Endometrial microvascular endothelial cells (primary cell): Measurements from ENCODE around the gene PUS7. TPM values are rescaled to one million over a fixed set of nuclear protein-coding genes. Genes with fewer than 3 reads are reported as not detected.

Experiments used
- in situ Hi-C: cut with HindIII; loops from 2 replicates; pipeline ENCODE4 v1.10.0; 2017; ENCODE audit warnings: low sequenced_read_pairs, low pct_unique_long_range_greater_than_20kb; ENCODE audit errors: inconsistent ontology term
- total RNA-seq: library from RNA; depleted of rRNA; stranded (reverse); fragments of >200 nt; gene quantifications from one replicate; pipeline ENCODE4 v1.2.3, GENCODE V29; 2015; ENCODE audit errors: inconsistent ontology term

PUS7 gene
- total RNA-seq, 1 donor from 2014 or later = 26.9 TPM

GRCh38 chr7:105512926-105513526 lies 9.0 kb downstream of the PUS7 start:
- in situ Hi-C loops = no loop called here

GRCh38 chr7:105512415-105512814 lies 9.7 kb downstream of the PUS7 start:
- in situ Hi-C loops = no loop called here

DNA sequence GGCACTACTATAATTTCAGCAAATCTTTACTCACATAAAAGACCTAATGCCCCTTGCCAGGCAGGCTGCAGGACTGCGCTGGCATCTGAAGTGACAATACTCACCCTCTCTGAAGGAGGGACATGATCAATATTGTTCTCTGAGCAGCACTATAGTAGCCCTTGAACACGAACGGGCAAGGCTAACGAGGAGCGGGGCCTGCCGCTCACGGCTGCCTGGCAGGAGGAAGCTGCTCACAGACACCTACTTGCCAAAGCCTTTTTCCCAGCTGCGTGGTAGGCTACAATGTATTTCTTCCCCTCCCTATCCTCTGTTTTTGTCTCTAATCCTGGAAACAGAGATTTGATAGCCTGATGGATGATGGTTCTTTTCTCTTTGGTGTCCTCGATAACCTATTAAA lies 19.9 kb downstream of the PUS7 start:
- in situ Hi-C loops = no loop called here

DNA sequence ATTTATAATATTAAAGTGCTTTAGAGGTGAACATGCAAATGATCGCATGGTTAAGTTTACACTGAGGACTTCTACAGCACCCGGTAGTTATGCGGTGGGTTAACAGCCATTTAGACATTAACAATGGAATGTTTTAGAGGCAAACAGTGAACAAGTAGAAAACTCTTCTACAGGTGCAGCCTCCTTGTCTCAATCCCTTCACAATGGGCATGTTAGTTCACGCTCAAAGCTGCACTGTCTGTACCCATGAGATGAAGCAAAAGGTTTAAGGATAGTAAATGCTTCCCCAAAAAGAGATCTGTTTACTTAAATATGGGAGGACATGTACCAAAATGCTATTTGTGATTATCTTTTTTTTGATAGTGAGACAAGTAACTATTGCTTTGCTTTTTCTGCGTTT lies 25.1 kb downstream of the PUS7 start:
- in situ Hi-C loops = no loop called here

GRCh38 chr7:105496521-105496920 lies 25.6 kb downstream of the PUS7 start:
- in situ Hi-C loops = no loop called here

GRCh38 chr7:105493923-105494315 lies 28.2 kb downstream of the PUS7 start:
- in situ Hi-C loops = no loop called here

DNA sequence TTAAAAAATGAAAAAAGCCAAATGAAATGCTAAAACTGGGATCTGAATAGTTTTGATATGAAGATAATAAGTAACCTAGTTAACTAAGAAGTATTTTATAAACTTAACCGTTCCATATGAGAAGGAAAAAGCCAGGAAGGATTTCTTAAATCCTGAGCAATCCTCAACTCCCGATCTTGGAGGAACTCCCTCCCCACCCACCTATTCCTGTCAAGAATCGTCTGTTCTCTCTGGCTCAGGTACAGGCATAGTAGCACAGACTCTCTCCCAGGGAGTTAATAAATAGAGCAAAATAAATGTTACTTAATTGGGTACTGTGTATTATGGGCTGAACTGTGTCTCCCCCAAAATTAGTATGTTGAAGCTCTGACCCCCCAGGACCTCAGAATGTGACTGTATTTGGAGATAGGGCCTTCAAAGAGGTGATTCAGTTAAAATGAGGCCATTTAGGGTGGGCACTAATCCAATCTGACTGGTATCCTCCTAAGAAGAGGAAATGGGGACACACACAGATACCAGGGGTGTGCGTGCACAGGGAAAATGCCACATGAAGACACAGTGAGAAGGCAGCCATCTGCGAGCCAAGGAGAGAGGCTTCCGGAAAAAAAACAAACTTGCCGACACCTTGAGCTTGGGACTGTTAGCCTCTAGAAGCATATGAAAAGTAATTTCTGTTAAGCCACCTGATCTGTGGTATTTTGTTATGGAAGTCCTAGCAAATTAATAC lies 28.7 kb downstream of the PUS7 start:
- in situ Hi-C loops = no loop called here

GRCh38 chr7:105489409-105489808 lies 32.7 kb downstream of the PUS7 start:
- in situ Hi-C loops = no loop called here

GRCh38 chr7:105487579-105488571 lies 34.2 kb downstream of the PUS7 start:
- in situ Hi-C loops = no loop called here

GRCh38 chr7:105480931-105481330 lies 41.1 kb downstream of the PUS7 start:
- in situ Hi-C loops = no loop called here

DNA sequence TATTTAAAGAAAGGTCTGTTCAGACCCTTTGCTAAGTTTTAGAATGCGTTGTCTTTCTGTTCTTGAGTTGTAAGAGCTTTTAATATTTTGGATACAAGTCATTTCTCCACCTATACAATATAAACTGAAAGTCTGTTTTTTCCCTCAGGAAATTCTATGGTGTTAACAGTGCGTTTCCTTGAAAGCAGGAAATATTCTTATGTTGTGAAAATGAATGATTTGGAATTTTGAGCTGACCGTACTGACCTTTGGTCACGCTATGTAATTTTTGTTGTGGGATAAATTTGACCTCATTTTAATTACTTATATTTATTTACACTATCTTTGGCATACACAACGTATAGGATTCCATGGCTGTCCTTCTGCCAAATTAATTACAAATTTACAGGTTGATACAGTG lies 43.5 kb downstream of the PUS7 start:
- in situ Hi-C loops = no loop called here

DNA sequence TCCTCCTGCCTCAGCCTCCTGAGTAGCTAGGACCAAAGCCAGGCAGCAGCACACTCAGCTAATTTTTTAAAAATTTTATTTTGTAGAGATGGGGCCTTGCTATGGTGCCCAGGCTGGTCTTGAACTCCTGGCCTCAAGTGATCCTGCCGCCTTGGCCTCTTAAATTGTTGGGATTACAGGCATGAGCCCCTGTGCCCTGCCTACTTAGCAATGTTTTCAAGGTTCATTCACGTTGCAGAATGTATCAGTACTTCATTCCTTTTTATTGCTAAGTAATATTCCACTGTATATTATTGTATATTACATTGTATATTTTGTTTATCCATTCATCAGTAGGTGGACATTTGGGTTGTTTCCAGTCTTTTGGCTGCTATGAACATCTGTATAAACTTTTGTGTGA lies 44.2 kb downstream of the PUS7 start:
- in situ Hi-C loops = no loop called here

DNA sequence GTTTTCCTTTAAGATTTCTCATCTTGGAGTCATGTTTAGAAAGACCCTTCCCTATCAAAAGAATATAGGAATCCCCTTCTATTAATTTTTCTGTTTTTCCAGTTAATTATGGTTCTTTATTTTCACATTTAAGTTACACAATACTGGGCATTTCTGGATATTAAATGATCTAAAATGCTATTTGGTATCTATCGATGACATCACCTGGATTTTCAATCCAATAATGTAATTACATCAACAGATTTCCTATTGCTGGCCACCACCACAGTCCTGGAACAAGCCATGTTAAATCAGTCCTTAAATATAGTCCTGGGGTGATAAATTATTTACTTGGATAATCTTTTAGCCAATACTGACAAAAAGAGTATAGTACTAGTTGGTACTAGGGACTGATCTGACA lies 48.0 kb downstream of the PUS7 start:
- in situ Hi-C loops = no loop called here

DNA sequence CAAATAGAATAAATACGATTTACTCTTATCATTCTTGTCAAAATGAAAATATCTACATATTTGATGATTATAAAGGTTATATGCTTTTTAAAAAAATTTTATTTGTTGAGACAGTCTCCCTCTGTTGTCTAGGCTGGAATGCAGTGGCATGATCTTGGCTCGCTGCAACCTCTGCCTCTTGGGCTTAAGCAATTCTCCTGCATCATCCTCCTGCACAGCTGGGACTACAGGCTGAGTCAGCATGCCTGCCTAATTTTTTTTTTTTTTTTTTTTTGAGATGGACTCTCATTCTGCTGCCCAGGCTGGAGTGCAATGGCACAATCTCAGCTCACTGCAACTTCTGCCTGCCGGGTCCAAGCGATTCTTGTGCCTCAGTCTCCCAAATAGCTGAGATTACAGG lies 48.9 kb downstream of the PUS7 start:
- in situ Hi-C loops = no loop called here

DNA sequence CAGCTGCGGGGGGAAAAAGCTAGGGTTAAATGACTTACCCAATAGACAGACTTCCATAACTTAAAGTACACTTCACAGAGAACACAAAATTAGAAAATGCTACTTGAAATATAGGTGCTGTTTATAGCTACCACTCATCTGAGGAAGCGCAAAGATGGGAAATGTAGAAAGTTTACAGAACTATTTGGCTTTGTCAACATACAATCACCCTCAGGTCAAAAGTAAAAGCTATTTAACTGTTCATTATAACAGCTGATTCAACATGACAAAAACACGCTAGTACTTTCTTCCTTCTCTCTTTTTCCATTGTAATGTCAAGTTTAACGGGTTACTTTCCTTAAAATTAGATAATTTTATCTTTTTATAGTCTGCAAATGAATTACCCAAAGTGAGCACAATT lies 51.2 kb downstream of the PUS7 start:
- in situ Hi-C loops = no loop called here

- in situ Hi-C loops = no loop called here
Measured at GRCh38 chr7:105470090-105470489, 52.0 kb downstream of the PUS7 start.

DNA sequence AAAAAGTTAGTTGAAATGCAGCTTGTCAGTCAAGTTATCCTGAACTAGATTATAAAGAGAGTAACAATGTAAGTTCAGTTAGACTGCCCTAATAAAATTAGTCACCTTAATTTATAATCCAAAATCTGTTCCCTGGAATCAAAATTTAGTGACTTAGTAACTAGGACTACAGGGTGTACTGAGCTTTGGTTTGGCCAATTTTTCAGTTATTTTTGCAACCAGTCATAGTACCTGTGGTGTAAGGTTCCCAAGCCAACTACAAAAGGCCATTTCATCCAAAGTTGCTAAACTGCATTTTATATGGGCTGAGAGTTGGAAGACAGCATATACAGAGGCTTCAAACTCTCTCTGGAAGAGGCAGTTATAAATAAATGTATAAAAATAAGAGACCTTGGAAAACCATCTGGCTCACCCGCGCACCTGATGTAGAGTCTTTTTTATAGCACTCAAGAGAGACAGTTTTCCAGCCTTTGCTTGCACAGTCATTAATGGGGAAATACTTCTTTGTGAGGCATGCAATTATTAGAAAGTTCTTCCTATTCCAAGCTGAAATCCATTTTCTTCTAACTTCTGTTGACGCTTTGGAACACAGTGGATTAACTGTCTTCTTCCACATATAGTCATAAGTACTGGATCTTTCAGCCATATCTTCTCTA lies 59.2 kb downstream of the PUS7 start:
- in situ Hi-C loops = no loop called here

DNA sequence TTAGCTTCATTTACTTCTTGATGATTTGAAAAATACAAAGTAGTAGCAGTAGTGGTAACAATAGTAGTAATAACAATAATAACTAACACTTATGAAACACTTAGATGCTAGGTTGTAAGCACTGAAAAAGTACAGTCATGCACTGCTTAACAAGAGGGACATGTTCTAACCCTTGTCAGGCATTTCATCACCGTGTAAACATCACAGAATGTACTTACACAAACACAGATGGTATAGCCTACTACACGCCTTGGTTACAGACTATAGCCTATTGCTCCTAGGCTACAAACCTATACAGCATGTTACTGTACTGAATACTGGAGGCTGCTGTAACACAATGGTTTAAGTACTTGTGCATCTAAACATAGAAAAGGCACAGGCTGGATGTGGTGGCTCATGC lies 60.6 kb downstream of the PUS7 start:
- in situ Hi-C loops = no loop called here

DNA sequence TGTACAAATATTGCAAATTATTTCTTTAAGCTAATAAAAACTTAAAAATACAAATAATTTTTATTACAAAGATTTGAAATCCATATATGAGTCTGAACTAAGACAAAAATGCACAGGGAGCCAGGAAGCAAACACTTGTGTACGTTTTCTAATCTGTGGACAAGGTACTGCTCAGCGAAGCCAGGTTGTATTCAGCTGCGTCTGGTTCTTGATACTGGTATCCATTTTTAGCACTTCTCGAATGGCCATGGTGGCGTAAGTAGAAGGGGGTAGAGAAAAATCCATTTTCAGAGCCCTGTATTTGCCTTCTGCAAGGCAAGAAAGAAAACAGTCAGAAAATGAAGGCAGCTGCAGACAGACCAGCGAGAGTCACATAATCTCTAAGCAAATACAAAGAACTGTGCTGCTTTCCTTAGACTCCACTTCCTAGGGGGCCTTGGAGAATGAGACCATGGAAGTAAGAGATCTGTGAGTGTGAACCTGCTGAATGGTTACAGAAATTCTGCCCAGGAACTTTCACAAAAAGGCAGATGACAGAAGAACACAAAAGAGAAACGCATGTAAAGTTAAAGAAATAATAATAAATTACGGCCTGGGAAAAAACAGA lies 64.3 kb downstream of the PUS7 start:
- in situ Hi-C loops = no loop called here
